ENCODE measurements around the gene BCL2L11. TPM values are rescaled to one million over a fixed set of nuclear protein-coding genes. Genes with fewer than 3 reads are reported as not detected.

Gene BCL2L11
- total and polyA plus RNA-seq, 10 of the 15 experiments (the other 5 are each of a cell fraction or from before 2014, with no cell fraction given): 0.29 to 10.1 (median 1.1) TPM

- TF ChIP-seq MAX (IDR thresholded peaks at IDR 0.05; ENCODE audit: low read depth, low read length) (no peak; the same call in 1 of the 2 replicates), PML (IDR thresholded peaks at IDR 0.05; ENCODE audit: low read length) (peak; percentile 48; the same call in 1 of the 2 replicates), CTCF (IDR thresholded peaks at IDR 0.05 in 2 of 3, conservative IDR thresholded peaks at IDR 0.05 in 1 of 3; ENCODE audit: control insufficient read depth in 2 of 3, extremely low read depth in 1 of 3, insufficient read depth in 1 of 3, low read depth in 3 of 3, low read length in 3 of 3) (no peak), HDAC2 (IDR thresholded peaks at IDR 0.05) (no peak), LARP7 (IDR thresholded peaks at IDR 0.05) (no peak), SMAD5 (IDR thresholded peaks at IDR 0.05; ENCODE audit: low read depth) (no peak), POU2F2 (IDR thresholded peaks at IDR 0.05; ENCODE audit: borderline replicate concordance, low read depth, low read length) (peak; percentile 94; the same call in 2 of the 3 replicates), ATF7 (IDR thresholded peaks at IDR 0.05; ENCODE audit: low read depth) (peak; percentile 92), CBX5 (IDR thresholded peaks at IDR 0.05; ENCODE audit: low read depth) (no peak), IRF4 (IDR thresholded peaks at IDR 0.05; ENCODE audit: low read depth, low read length) (peak; percentile 52; the same call in 1 of the 2 replicates), MTA3 (IDR thresholded peaks at IDR 0.05; ENCODE audit: borderline replicate concordance, low read length) (peak; percentile 89; the same call in 1 of the 2 replicates), TBL1XR1 (IDR thresholded peaks at IDR 0.05; ENCODE audit: low read depth, low read length) (peak; percentile 81), HCFC1 (IDR thresholded peaks at IDR 0.05; ENCODE audit: low read length) (no peak), RAD51 (IDR thresholded peaks at IDR 0.05) (peak; percentile 55), CHD2 (IDR thresholded peaks at IDR 0.05; ENCODE audit: borderline replicate concordance, low read depth, low read length) (peak; percentile 56; the same call in 1 of the 2 replicates), CREM (IDR thresholded peaks at IDR 0.05; ENCODE audit: low read depth) (peak; percentile 26; the same call in 1 of the 2 replicates), CREB1 (IDR thresholded peaks at IDR 0.05; ENCODE audit: low read depth) (peak; percentile 43), PAX5 (IDR thresholded peaks at IDR 0.05; ENCODE audit: borderline replicate concordance, low read depth, low read length) (peak; percentile 77; the same call in 1 of the 2 replicates), PBX3 (IDR thresholded peaks at IDR 0.05; ENCODE audit: insufficient replicate concordance, low read depth, low read length) (no peak), PKNOX1 (IDR thresholded peaks at IDR 0.05) (peak; percentile 87), MLLT1 (IDR thresholded peaks at IDR 0.05) (peak; percentile 90), GATAD2B (conservative IDR thresholded peaks at IDR 0.05; ENCODE audit: low read depth) (peak; percentile 47; the same call in 1 of the 2 replicates), POLR2A (IDR thresholded peaks at IDR 0.05; ENCODE audit: low read depth, low read length) (no peak), ATF2 (IDR thresholded peaks at IDR 0.05; ENCODE audit: low read length) (peak; percentile 92), SMAD1 (IDR thresholded peaks at IDR 0.05; ENCODE audit: low read depth, partially characterized antibody) (peak; percentile 75), ZNF384 (IDR thresholded peaks at IDR 0.05; ENCODE audit: borderline replicate concordance, low read depth, low read length) (peak; percentile 89)
Measured at GRCh38 chr2:111209045-111209514, 88.4 kb downstream of the BCL2L11 start (continued).

Data from GM12878 (cell line).